A673 (cell line): ENCODE measurements around the gene MSH2. TPM values are rescaled to one million over a fixed set of nuclear protein-coding genes. Genes with fewer than 3 reads are reported as not detected.
"Not testable (repeated sequence)": the region's sequence is repeated elsewhere in the genome, so short reads cannot be mapped to it uniquely, and the experiment has no call there.

Source experiments
- BruUV-seq: library from RNA; stranded (reverse); fragments of 400-500 nt; replicated peaks from 2 replicates; lab custom pipeline; 2021; lab: Mats Ljungman, UMichigan
- CTCF ChIA-PET: fragments of 300-600 bp; sonication (Branson Sonifier 250); formaldehyde crosslinking; loops from one replicate; lab custom pipeline; 2022; ENCODE audit warnings: antibody characterized with exemption; lab: Charles Lee
- POLR2A ChIA-PET: fragments of 300-600 bp; sonication (Branson Sonifier 250); formaldehyde crosslinking; loops from one replicate; lab custom pipeline; 2022; ENCODE audit warnings: antibody characterized with exemption; ENCODE audit not compliant: low non-redundant PET; lab: Charles Lee
- DNase-seq: peaks from one replicate; pipeline ENCODE4 v3.0.0-alpha.2; 2015; ENCODE audit warnings: low spot score
- H3K27ac ChIP-seq: fragments of 200-600 bp; sonication (generic); 2 replicates; pipeline ENCODE4 v1.5.1; 2016; ENCODE audit warnings: mixed run types, low read depth, mild to moderate bottlenecking, mixed read lengths, antibody characterized with exemption, low read length; ENCODE audit not compliant: poor library complexity, severe bottlenecking
- H3K27me3 ChIP-seq: fragments of 200-600 bp; sonication (generic); replicated peaks from 2 replicates; pipeline ENCODE4 v1.6.1; 2017; ENCODE audit warnings: mixed run types, low read depth, mild to moderate bottlenecking, mixed read lengths, antibody characterized with exemption, low read length; ENCODE audit not compliant: insufficient read depth, poor library complexity
- H3K36me3 ChIP-seq: fragments of 200-600 bp; sonication (generic); 2 replicates; pipeline ENCODE4 v1.6.1; 2016; ENCODE audit warnings: mixed run types, mild to moderate bottlenecking, mixed read lengths, antibody characterized with exemption, low read length; ENCODE audit not compliant: insufficient read depth, poor library complexity, severe bottlenecking
- H3K4me1 ChIP-seq: fragments of 200-600 bp; sonication (generic); 2 replicates; pipeline ENCODE4 v1.6.1; 2017; ENCODE audit warnings: mixed run types, mild to moderate bottlenecking, mixed read lengths, antibody characterized with exemption, low read length; ENCODE audit not compliant: insufficient read depth, poor library complexity, severe bottlenecking
- H3K4me3 ChIP-seq: fragments of 200-600 bp; sonication (generic); 2 replicates; pipeline ENCODE4 v1.5.1; 2016; ENCODE audit warnings: low read depth, mixed run types, mild to moderate bottlenecking, mixed read lengths, low read length; ENCODE audit not compliant: poor library complexity, severe bottlenecking
- H3K9me3 ChIP-seq: fragments of 200-600 bp; sonication (generic); 2 replicates; pipeline ENCODE4 v1.6.1; 2016; ENCODE audit warnings: mixed run types, low read depth, mild to moderate bottlenecking, mixed read lengths, antibody characterized with exemption, low read length; ENCODE audit not compliant: poor library complexity, severe bottlenecking
- CTCF ChIP-seq: fragments of 300-800, 200-600 bp; sonication (generic); conservative IDR thresholded peaks from 2 replicates; pipeline ENCODE4 v1.5.1; 2017; ENCODE audit warnings: low read depth, mild to moderate bottlenecking, antibody characterized with exemption, low read length, moderate library complexity, mixed read lengths
- EZH2 ChIP-seq: fragments of 200-600 bp; sonication (generic); IDR thresholded peaks from 2 replicates; pipeline ENCODE4 v1.6.1; 2017; ENCODE audit warnings: borderline replicate concordance, low read depth, mild to moderate bottlenecking, mixed read lengths, antibody characterized with exemption, low read length; ENCODE audit not compliant: poor library complexity, severe bottlenecking
- intact Hi-C: fragments of 100-400 bp; cut with micrococcal nuclease; formaldehyde crosslinking; loops from one replicate; pipeline ENCODE4 v1.10.0; 2022; ENCODE audit not compliant: unreplicated experiment
- total RNA-seq: library from RNA; stranded (reverse); gene quantifications from 2 replicates; pipeline ENCODE4 v1.2.3, GENCODE V29; 2021

MSH2 gene
- total RNA-seq, 1 experiment from 2014 or later, result 83.7 TPM

GRCh38 chr2:47414682-47415458, 11.9 kb downstream of the MSH2 start:
- DNase-seq, result no peak
- H3K4me1 ChIP-seq, result no peaks in the 10 kb centered on the region
- no TSS peak for BruUV-seq
- H3K27me3 ChIP-seq, result no peaks in the 10 kb centered on the region
- H3K9me3 ChIP-seq, result no peaks in the 10 kb centered on the region
- peaks cover 83% of the 10 kb centered on the region for H3K36me3 ChIP-seq
- ChIA-PET CTCF (interaction anchor here (0.6 kb wide), 1 partner anchor 78 kb away, joined by 20 read pairs; no protein-coding TSS in a partner anchor), POLR2A (no interaction called here)
- H3K27ac ChIP-seq, result no peak overlapping the region
- H3K4me3 ChIP-seq, result no peak overlapping the region
- TF ChIP-seq EZH2 (no peak), CTCF (no peak)
- intact Hi-C loops, result no loop called here

GRCh38 chr2:47420214-47420613, 17.3 kb downstream of the MSH2 start:
- no TSS peak for BruUV-seq
- no peaks in the 10 kb centered on the region for H3K9me3 ChIP-seq
- ChIA-PET POLR2A (no interaction called here), CTCF (no interaction called here)
- H3K4me1 ChIP-seq, result no peaks in the 10 kb centered on the region
- H3K36me3 ChIP-seq, result peaks cover 60% of the 10 kb centered on the region
- no peak for DNase-seq
- H3K4me3 ChIP-seq, result no peak overlapping the region
- intact Hi-C loops, result no loop called here
- no peaks in the 10 kb centered on the region for H3K27me3 ChIP-seq
- no peak overlapping the region for H3K27ac ChIP-seq
- TF ChIP-seq EZH2 (no peak), CTCF (no peak)

GRCh38 chr2:47420683-47421082, 17.7 kb downstream of the MSH2 start:
- H3K4me1 ChIP-seq, BruUV-seq, H3K9me3 ChIP-seq, H3K27ac ChIP-seq, H3K4me3 ChIP-seq, DNase-seq, CTCF ChIA-PET, H3K27me3 ChIP-seq, intact Hi-C loops, POLR2A ChIA-PET: not testable (repeated sequence)
- H3K36me3 ChIP-seq, result peaks cover 55% of the 10 kb centered on the region

- BruUV-seq, result no TSS peak
- H3K36me3 ChIP-seq, result peaks cover 42% of the 10 kb centered on the region
- H3K27me3 ChIP-seq, result no peaks in the 10 kb centered on the region
- ChIA-PET POLR2A (no interaction called here), CTCF (no interaction called here)
- H3K9me3 ChIP-seq, result no peaks in the 10 kb centered on the region
- no peak overlapping the region for H3K4me3 ChIP-seq
- intact Hi-C loops, result no loop called here
- no peak overlapping the region for H3K27ac ChIP-seq
- TF ChIP-seq CTCF, result no peak
- TF ChIP-seq EZH2, result no peak
- no peaks in the 10 kb centered on the region for H3K4me1 ChIP-seq
- DNase-seq, result no peak
Observed at GRCh38 chr2:47422016-47422415, 19.1 kb downstream of the MSH2 start.
